Measurements from ENCODE around the gene WFDC6.

GRCh38 chr20:45578231-45578630, 38.9 kb upstream of the WFDC6 start:
- TF ChIP-seq CTCF (IDR thresholded peaks at IDR 0.05) (no peak), POLR2A (IDR thresholded peaks at IDR 0.05; ENCODE audit: low read depth) (no peak)
